ENCODE measurements around the gene TTC32. TPM values are rescaled to one million over a fixed set of nuclear protein-coding genes. Genes with fewer than 3 reads are reported as not detected.

The TTC32 gene
- total and polyA plus RNA-seq, 12 donors = 2.1 to 43.9 (median 12.8) TPM

DNA sequence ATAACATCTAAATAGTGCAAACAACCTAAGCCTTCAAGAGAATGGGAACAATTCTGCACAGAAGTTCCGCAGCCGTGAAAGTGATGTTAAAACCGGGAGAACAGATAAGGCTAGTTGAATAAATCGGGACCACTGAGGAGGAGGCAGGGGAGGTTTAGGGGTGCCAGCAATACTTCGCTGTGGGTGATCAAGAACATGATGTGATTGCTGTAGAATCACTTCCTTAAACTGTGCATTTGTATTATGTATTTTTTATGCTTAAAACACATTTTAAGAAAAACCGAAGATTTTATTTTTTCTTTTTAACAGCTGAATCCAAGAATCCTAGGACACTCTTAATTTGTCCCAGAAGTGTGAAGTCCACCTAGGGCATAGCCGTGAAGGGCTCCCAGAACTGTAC is 33.6 kb downstream of the TTC32 start:
- 79 to 80% (median 80%) methylated on average over 7 of the region's 7 CpGs for WGBS, 4 donors
- H3K4me3 ChIP-seq = peak overlapping the region in 2 of 4 donors; percentile 15 to 62

DNA sequence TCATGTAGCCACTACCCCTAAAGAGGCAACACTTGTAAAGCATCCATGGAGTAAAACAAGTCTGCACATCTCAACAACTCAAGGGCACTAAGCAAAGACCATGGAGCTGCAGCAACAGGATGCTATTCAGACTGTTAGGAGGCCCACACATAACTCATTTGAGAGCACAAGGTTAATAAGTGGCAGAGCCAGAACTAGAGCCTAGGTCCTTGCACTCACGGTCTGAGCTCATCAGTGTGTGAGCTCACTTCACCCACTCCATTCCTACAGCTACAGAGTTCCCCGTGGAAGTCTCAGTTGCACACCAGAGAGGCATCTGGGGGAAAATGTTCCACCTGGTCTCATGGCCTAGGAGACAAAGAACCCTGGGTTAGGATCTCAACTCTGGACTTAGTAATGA is 35.0 kb downstream of the TTC32 start:
- Histone ChIP-seq H3K27me3 (no peaks in the 10 kb centered on the region), H3K27ac (no peak overlapping the region), H3K36me3 (replicated peaks in 1 of 2) (no peaks in the 10 kb centered on the region), H3K4me3 (no peak overlapping the region), H3K4me1 (replicated peaks in 1 of 2) (peaks cover 4 to 10% of the 10 kb centered on the region in 2 donors), H3K9me3 (replicated peaks in 1 of 3) (no peaks in the 10 kb centered on the region)
- DNase-seq = no peak
- WGBS, 4 donors = 85 to 98% (median 96%) methylated on average over 2 of the region's 2 CpGs; no CpG with 5 or more reads in 1 of the 4 donors
- TF ChIP-seq, protein P1, sequence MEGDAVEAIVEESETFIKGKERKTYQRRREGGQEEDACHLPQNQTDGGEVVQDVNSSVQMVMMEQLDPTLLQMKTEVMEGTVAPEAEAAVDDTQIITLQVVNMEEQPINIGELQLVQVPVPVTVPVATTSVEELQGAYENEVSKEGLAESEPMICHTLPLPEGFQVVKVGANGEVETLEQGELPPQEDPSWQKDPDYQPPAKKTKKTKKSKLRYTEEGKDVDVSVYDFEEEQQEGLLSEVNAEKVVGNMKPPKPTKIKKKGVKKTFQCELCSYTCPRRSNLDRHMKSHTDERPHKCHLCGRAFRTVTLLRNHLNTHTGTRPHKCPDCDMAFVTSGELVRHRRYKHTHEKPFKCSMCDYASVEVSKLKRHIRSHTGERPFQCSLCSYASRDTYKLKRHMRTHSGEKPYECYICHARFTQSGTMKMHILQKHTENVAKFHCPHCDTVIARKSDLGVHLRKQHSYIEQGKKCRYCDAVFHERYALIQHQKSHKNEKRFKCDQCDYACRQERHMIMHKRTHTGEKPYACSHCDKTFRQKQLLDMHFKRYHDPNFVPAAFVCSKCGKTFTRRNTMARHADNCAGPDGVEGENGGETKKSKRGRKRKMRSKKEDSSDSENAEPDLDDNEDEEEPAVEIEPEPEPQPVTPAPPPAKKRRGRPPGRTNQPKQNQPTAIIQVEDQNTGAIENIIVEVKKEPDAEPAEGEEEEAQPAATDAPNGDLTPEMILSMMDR (IDR thresholded peaks at IDR 0.05) = no peak
- no peak for TF ChIP-seq POLR2A (IDR thresholded peaks at IDR 0.05)
- intact Hi-C loops (cut with DNase I) = loop anchor here in 1 of 2 donors (10.0 kb wide), 2 partner anchors 512 to 1112 kb away; partner anchors contain the start of gene OSR1

More for the DNA sequence above, 33.6 kb downstream of the TTC32 start:
- Histone ChIP-seq H3K27me3 (no peaks in the 10 kb centered on the region), H3K9me3 (replicated peaks in 1 of 3) (no peaks in the 10 kb centered on the region), H3K4me1 (replicated peaks in 1 of 2) (peaks cover 4 to 10% of the 10 kb centered on the region in 2 donors), H3K36me3 (replicated peaks in 1 of 2) (no peaks in the 10 kb centered on the region), H3K27ac (no peak overlapping the region)
- intact Hi-C loops (cut with DNase I) = loop anchor here in 1 of 2 donors (10.0 kb wide), 2 partner anchors 513 to 1113 kb away; partner anchors contain the start of gene OSR1
- no peak for TF ChIP-seq POLR2A (IDR thresholded peaks at IDR 0.05)
- no peak for DNase-seq

DNA sequence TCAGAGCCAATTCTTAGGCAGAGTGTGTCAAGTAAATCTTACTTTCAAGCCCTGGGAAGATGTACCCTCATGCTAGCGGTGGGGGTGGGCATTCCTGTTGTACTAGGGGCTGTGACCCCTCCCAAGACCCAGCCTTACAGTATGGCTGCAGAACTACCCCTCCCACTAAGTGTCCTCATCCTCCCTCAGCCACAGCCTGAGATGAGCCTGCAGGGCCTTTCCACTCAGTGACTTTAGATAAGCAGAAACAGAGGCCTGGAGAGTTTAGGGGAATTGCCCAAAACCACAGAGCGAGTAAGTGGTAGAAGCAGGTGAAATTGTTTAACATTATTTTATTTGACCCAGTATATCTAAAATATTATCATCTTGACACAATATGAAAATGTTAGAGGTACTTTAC is 36.6 kb downstream of the TTC32 start:
- WGBS, 4 donors = 71 to 85% (median 80%) methylated on average over 1 to 2 of the region's 2 CpGs
- no peaks in the 10 kb centered on the region for H3K27me3 ChIP-seq
- no peaks in the 10 kb centered on the region for H3K9me3 ChIP-seq (replicated peaks in 1 of 3)
- TF ChIP-seq, protein P1 (IDR thresholded peaks at IDR 0.05) = no peak
- TF ChIP-seq POLR2A (IDR thresholded peaks at IDR 0.05) = no peak
- no peak overlapping the region for H3K27ac ChIP-seq
- H3K4me3 ChIP-seq = no peak overlapping the region
- no peak for DNase-seq
- H3K36me3 ChIP-seq (replicated peaks in 1 of 2) = no peaks in the 10 kb centered on the region
- H3K4me1 ChIP-seq (replicated peaks in 1 of 2) = peaks cover 4 to 10% of the 10 kb centered on the region in 2 donors
- intact Hi-C loops (cut with DNase I) = loop anchor here in 1 of 2 donors (10.0 kb wide), 2 partner anchors 510 to 1110 kb away; partner anchors contain the start of gene OSR1

DNA sequence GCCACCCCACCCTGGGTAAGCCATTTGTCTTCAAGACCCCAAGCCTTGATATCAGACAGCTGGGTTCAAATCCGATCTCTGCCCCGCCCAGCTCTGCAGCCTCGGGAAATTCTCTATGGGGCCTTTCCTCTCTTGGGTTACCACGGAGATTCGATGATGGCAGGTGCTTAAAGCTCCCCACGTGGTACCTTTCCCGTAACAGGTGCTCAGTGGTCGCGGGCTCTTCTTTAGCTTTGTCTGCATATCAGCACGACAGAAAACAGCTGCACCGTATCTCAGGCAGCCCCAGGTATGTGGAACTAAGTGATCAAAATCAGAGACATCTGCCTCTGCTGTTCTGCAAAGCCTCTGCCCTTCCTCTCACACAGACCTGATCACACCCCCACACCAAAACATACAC is 37.4 kb downstream of the TTC32 start:
- H3K4me3 ChIP-seq = no peak overlapping the region
- no peaks in the 10 kb centered on the region for H3K9me3 ChIP-seq (replicated peaks in 1 of 3)
- no peaks in the 10 kb centered on the region for H3K36me3 ChIP-seq (replicated peaks in 1 of 2)
- H3K4me1 ChIP-seq (replicated peaks in 1 of 2) = peaks cover 4 to 10% of the 10 kb centered on the region in 2 donors
- DNase-seq = no peak
- no peaks in the 10 kb centered on the region for H3K27me3 ChIP-seq
- TF ChIP-seq, protein P1 (IDR thresholded peaks at IDR 0.05) = no peak
- no peak for TF ChIP-seq POLR2A (IDR thresholded peaks at IDR 0.05)
- intact Hi-C loops (cut with DNase I) = loop anchor here (5.0 to 10.0 kb wide), 3 partner anchors 510 to 1342 kb away; partner anchors contain the start of gene OSR1 (in 1 of the 2)
- H3K27ac ChIP-seq = no peak overlapping the region
- 73 to 84% (median 81%) methylated on average over 10 to 11 of the region's 11 CpGs for WGBS, 4 donors

Data from adrenal gland (tissue), 12 donors.